B cell (primary cell): ENCODE measurements around the gene PSMD11. TPM values are rescaled to one million over a fixed set of nuclear protein-coding genes. Genes with fewer than 3 reads are reported as not detected.

Experiments
- ATAC-seq: fragments of 200-7000 bp; cut with Tn5 transposase; one replicate; pipeline ENCODE4 v1.10.0; 2021; ENCODE audit warnings: low read depth, mild to moderate bottlenecking, moderate number of reproducible peaks, moderate library complexity
- CTCF ChIA-PET: fragments of 350-600 bp; sonication (Branson Sonifier 250); formaldehyde crosslinking; loops from one replicate; lab custom pipeline; 2021; ENCODE audit warnings: antibody characterized with exemption, inconsistent platforms; lab: Charles Lee
- POLR2A ChIA-PET: fragments of 350-600 bp; sonication (Branson Sonifier 250); formaldehyde crosslinking; loops from one replicate; lab custom pipeline; 2021; ENCODE audit warnings: antibody characterized with exemption; lab: Charles Lee
- DNase-seq: peaks from one replicate; pipeline ENCODE4 v3.0.0; 2013
- H2AFZ ChIP-seq: 2 replicates; pipeline ENCODE4 v1.6.1; 2012; ENCODE audit warnings: mild to moderate bottlenecking, low read depth, low read length; ENCODE audit not compliant: insufficient read depth, poor library complexity, severe bottlenecking
- H3K27ac ChIP-seq, 2 donors: 1 replicate in 1 of 2; 2 replicates in 1 of 2; pipeline ENCODE4 v1.5.1; 2012 to 2013; ENCODE audit warnings: low read length in 2 of 2, mild to moderate bottlenecking in 2 of 2, moderate library complexity in 1 of 2
- H3K27me3 ChIP-seq, 4 experiments: fragments of 200-600 bp in 1 of 4; sonication (generic) in 1 of 4; replicated peaks in 1 of 4; 1 replicate in 2 of 4; 2 replicates in 2 of 4; pipeline versions ENCODE4 v1.6.1 to v1.7.0; 2013 to 2016; ENCODE audit warnings: low read length in 3 of 4, mild to moderate bottlenecking in 2 of 4, mixed read lengths in 1 of 4, moderate library complexity in 1 of 4; ENCODE audit not compliant: insufficient read depth in 4 of 4, control insufficient read depth in 3 of 4; ENCODE audit errors: control extremely low read depth in 1 of 4
- H3K36me3 ChIP-seq, 2 experiments: replicated peaks in 1 of 2; 1 replicate in 1 of 2; 2 replicates in 1 of 2; pipeline versions ENCODE4 v1.6.1 to v1.7.1; 2013; ENCODE audit warnings: low read length in 1 of 2; ENCODE audit not compliant: insufficient read depth in 2 of 2, control insufficient read depth in 1 of 2; ENCODE audit errors: control extremely low read depth in 1 of 2, extremely low read depth in 1 of 2
- H3K4me1 ChIP-seq, 2 donors: fragments of 200-600 bp in 1 of 2; sonication (generic) in 1 of 2; 1 replicate in 1 of 2; 2 replicates in 1 of 2; pipeline versions ENCODE4 v1.5.1 to v1.6.1; 2013 to 2017; ENCODE audit warnings: low read length in 2 of 2; ENCODE audit not compliant: control insufficient read depth in 2 of 2, insufficient read depth in 2 of 2
- H3K4me2 ChIP-seq: replicated peaks from 2 replicates; pipeline ENCODE3; 2012; ENCODE audit warnings: mild to moderate bottlenecking, low read depth, low read length; ENCODE audit not compliant: poor library complexity, severe bottlenecking
- H3K4me3 ChIP-seq, 5 experiments: fragments of 200-600 bp in 1 of 5; sonication (generic) in 1 of 5; 1 replicate in 3 of 5; 2 replicates in 2 of 5; pipeline versions ENCODE4 v1.5.1 to v1.7.0; 2011 to 2016; ENCODE audit warnings: low read length in 4 of 5, mild to moderate bottlenecking in 4 of 5, low read depth in 2 of 5, control low read depth in 1 of 5, moderate library complexity in 1 of 5; ENCODE audit not compliant: insufficient read depth in 1 of 5; ENCODE audit errors: control extremely low read depth in 1 of 5, extremely low read depth in 1 of 5
- H3K79me2 ChIP-seq: fragments of 200-600 bp; sonication (generic); one replicate; pipeline ENCODE4 v1.6.0; 2016; ENCODE audit warnings: low read length; ENCODE audit not compliant: control insufficient read depth, insufficient read depth
- H3K9ac ChIP-seq: fragments of 200-600 bp; sonication (generic); 2 replicates; pipeline ENCODE4 v1.6.1; 2017; ENCODE audit warnings: mild to moderate bottlenecking, low read length, moderate library complexity
- H3K9me3 ChIP-seq, 3 donors: one replicate each; pipeline versions ENCODE4 v1.6.1 to v1.7.1; 2013; ENCODE audit warnings: low read length in 2 of 3; ENCODE audit not compliant: control insufficient read depth in 2 of 3, insufficient read depth in 1 of 3; ENCODE audit errors: control extremely low read depth in 1 of 3
- H4K20me1 ChIP-seq: 2 replicates; pipeline ENCODE4 v1.6.0; 2012; ENCODE audit warnings: mild to moderate bottlenecking, low read length; ENCODE audit not compliant: insufficient read depth, control insufficient read depth, poor library complexity, severe bottlenecking
- H3K27ac Mint-ChIP-seq: one replicate; pipeline ENCODE4 v1.8.0; 2021; ENCODE audit warnings: mixed read lengths
- H3K27me3 Mint-ChIP-seq: one replicate; pipeline ENCODE4 v1.8.0; 2021; ENCODE audit warnings: mixed read lengths
- H3K4me1 Mint-ChIP-seq: one replicate; pipeline ENCODE4 v1.8.0; 2021; ENCODE audit warnings: mixed read lengths
- H3K4me3 Mint-ChIP-seq: one replicate; pipeline ENCODE4 v1.8.0; 2021; ENCODE audit warnings: mixed read lengths
- H3K9me3 Mint-ChIP-seq: one replicate; pipeline ENCODE4 v1.8.0; 2022; ENCODE audit warnings: mixed read lengths; ENCODE audit not compliant: insufficient read depth
- CTCF ChIP-seq: fragments of 200-600 bp; IDR thresholded peaks from one replicate; pipeline ENCODE4 v1.8.0; 2022; ENCODE audit warnings: antibody characterized with exemption, mild to moderate bottlenecking
- EZH2 ChIP-seq: IDR thresholded peaks from 2 replicates; pipeline ENCODE4 v1.6.1; 2012; ENCODE audit warnings: borderline replicate concordance, low read depth, mild to moderate bottlenecking, moderate library complexity, low read length; ENCODE audit not compliant: insufficient read depth, poor library complexity, severe bottlenecking
- WGBS: methylation state at CpG from one replicate; pipeline ENCODE4 v1.1.5; 2013; ENCODE audit warnings: missing lambda C conversion rate; ENCODE audit not compliant: insufficient coverage; 5-methylcytosine and 5-hydroxymethylcytosine counted together
- intact Hi-C: fragments of 100-400 bp; cut with micrococcal nuclease; formaldehyde crosslinking; loops from one replicate; pipeline ENCODE4 v1.10.0; 2022
- polyA plus RNA-seq: library from polyadenylated mRNA; depleted of rRNA; stranded (reverse); fragments of >200 nt; gene quantifications from 2 replicates; pipeline ENCODE4 v1.2.3, GENCODE V29; 2012
- total RNA-seq, 2 donors: library from RNA; stranded (reverse); fragments of 120-200 nt in 1 of 2; gene quantifications; 1 replicate in 1 of 2; 2 replicates in 1 of 2; pipeline versions ENCODE4 v1.2.3 to v1.2.4, GENCODE V29; 2013 to 2022

PSMD11 gene
- total and polyA plus RNA-seq, 2 donors (not counting 1 experiment from before 2014, with no cell fraction given) = 23.8 to 73.4 TPM

- Histone ChIP-seq H3K9ac (no peak overlapping the region), H3K27ac (no peak overlapping the region), H2AFZ (no peak overlapping the region), H3K79me2 (peaks cover 46% of the 10 kb centered on the region), H3K4me1 (peaks cover 69 to 77% of the 10 kb centered on the region in 2 donors), H3K4me2 (peak overlapping the region; percentile 96), H4K20me1 (peaks cover 6% of the 10 kb centered on the region), H3K36me3 (peaks cover 0 to 7% of the 10 kb centered on the region in 2 experiments), H3K9me3 (peaks cover 0 to 5% (median 0%) of the 10 kb centered on the region in 3 donors), H3K4me3 (no peak overlapping the region), H3K27me3 (no peaks in the 10 kb centered on the region)
- no peak for ATAC-seq
- Mint-ChIP-seq H3K27ac (peak overlapping the region; percentile 20), H3K27me3 (no peaks in the 10 kb centered on the region), H3K4me3 (no peak overlapping the region), H3K9me3 (no peaks in the 10 kb centered on the region), H3K4me1 (peaks cover 68% of the 10 kb centered on the region)
- ChIA-PET CTCF (no interaction called here), POLR2A (no interaction called here)
- intact Hi-C loops = no loop called here
- 98% methylated on average over 15 of the region's 15 CpGs for WGBS
- no peak for DNase-seq
- no peak for TF ChIP-seq CTCF
- TF ChIP-seq EZH2 = no peak
Measured at GRCh38 chr17:32493571-32493970, 49.3 kb downstream of the PSMD11 start.

GRCh38 chr17:32493976-32494513, 49.7 kb downstream of the PSMD11 start:
- WGBS = 99% methylated on average over 11 of the region's 11 CpGs
- no peak overlapping the region for H3K27ac Mint-ChIP-seq
- H3K4me1 Mint-ChIP-seq = peaks cover 63% of the 10 kb centered on the region
- H3K9me3 Mint-ChIP-seq = no peaks in the 10 kb centered on the region
- Histone ChIP-seq H2AFZ (no peak overlapping the region), H3K36me3 (peaks cover 0 to 7% of the 10 kb centered on the region in 2 experiments), H3K79me2 (peaks cover 41% of the 10 kb centered on the region), H3K4me2 (peak overlapping the region; percentile 96), H3K9ac (no peak overlapping the region), H3K27me3 (no peaks in the 10 kb centered on the region), H3K27ac (no peak overlapping the region), H3K4me3 (no peak overlapping the region), H3K9me3 (peaks cover 0 to 5% (median 0%) of the 10 kb centered on the region in 3 donors), H3K4me1 (peaks cover 64 to 72% of the 10 kb centered on the region in 2 donors), H4K20me1 (peaks cover under 1% of the 10 kb centered on the region)
- DNase-seq (no peak), ATAC-seq (no peak)
- ChIA-PET CTCF (no interaction called here), POLR2A (no interaction called here)
- no peak overlapping the region for H3K4me3 Mint-ChIP-seq
- no peaks in the 10 kb centered on the region for H3K27me3 Mint-ChIP-seq
- no peak for TF ChIP-seq EZH2
- no peak for TF ChIP-seq CTCF
- intact Hi-C loops = no loop called here
